Body of pancreas (tissue), 4 donors: ENCODE data around the gene PKP1.

Experiments used
- CTCF ChIP-seq, 7 experiments: fragments of 450-650 bp in 4 of 7; fragments of 200-600 bp in 3 of 7; sonication (generic) in 3 of 7; IDR thresholded peaks; one replicate each; pipeline ENCODE4 v1.5.1; 2016 to 2019; ENCODE audit warnings: antibody characterized with exemption in 7 of 7
- POLR2A ChIP-seq, 3 donors: fragments of 450-650 bp; IDR thresholded peaks; one replicate each; pipeline ENCODE4 v1.6.1; 2016; ENCODE audit warnings: antibody characterized with exemption in 3 of 3, mild to moderate bottlenecking in 2 of 3

GRCh38 chr1:201357211-201357610, 73.9 kb downstream of the PKP1 start:
- TF ChIP-seq CTCF (IDR thresholded peaks at IDR 0.05) (no peak), POLR2A (IDR thresholded peaks at IDR 0.05) (no peak)
